Measurements from ENCODE around the gene SFMBT2. TPM values are rescaled to one million over a fixed set of nuclear protein-coding genes. Genes with fewer than 3 reads are reported as not detected.
"Not testable (repeated sequence)": the region's sequence is repeated elsewhere in the genome, so short reads cannot be mapped to it uniquely, and the experiment has no call there.

Gene SFMBT2
- total and polyA plus RNA-seq, 2 of the 13 experiments (the other 11 are each of a cell fraction or from before 2014, with no cell fraction given) = 0.01 to 0.02 TPM

DNA sequence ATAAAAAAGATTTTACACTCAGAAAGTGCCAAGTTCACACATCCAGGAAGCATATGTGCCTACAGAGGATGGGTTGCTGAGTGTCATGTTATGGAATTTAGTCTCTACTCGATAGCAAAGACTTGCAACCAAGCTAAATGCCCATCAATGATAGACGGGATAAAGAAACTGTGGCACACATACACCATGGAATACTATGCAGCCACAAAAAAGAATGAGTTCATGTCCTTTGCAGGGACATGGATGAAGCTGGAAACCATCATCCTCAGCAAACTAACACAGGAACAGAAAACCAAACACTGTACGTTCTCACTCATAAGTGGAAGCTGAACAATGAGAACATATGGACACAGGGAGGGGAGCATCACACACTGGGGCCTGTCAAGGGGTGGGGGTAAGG, 198.1 kb downstream of the SFMBT2 start:
- BruUV-seq (replicated peaks); FAIRE-seq; ATAC-seq; H3K4me2 ChIP-seq (ENCODE audit: low read depth, low read length); H3K79me2 ChIP-seq (ENCODE audit: insufficient read depth, low read length); intact Hi-C loops (cut with micrococcal nuclease; ENCODE audit: unreplicated experiment); CTCF ChIA-PET (ENCODE audit: low intra/inter-chr PET ratio, low total read pairs); H3K9me3 ChIP-seq (ENCODE audit: low read length); H3K27ac ChIP-seq (ENCODE audit: extremely low read length, insufficient read depth, low read length); H3K4me3 ChIP-seq (replicated peaks in 1 of 3; ENCODE audit: insufficient read depth in 1 of 3, low read depth in 2 of 3, low read length in 3 of 3); H3K36me3 ChIP-seq (replicated peaks in 1 of 2; ENCODE audit: control insufficient read depth in 1 of 2, insufficient read depth in 2 of 2, low read length in 2 of 2); H3K4me1 ChIP-seq (ENCODE audit: insufficient read depth, low read length); H3K27me3 ChIP-seq (ENCODE audit: control insufficient read depth in 1 of 2, insufficient read depth in 2 of 2, low read length in 2 of 2); H3K9ac ChIP-seq (ENCODE audit: insufficient read depth, low read depth, low read length); in situ Hi-C loops (cut with HindIII; ENCODE audit: extremely low pct_ligation_motif_present, low pct_unique_long_range_greater_than_20kb); DNase-seq (ENCODE audit: low spot score); POLR2A ChIA-PET; H4K20me1 ChIP-seq (ENCODE audit: insufficient read depth, low read length); H2AFZ ChIP-seq (ENCODE audit: low read length): not testable (repeated sequence)
- 0% methylated on average over 3 of the region's 3 CpGs for WGBS (ENCODE audit: low lambda C conversion rate)

- WGBS (ENCODE audit: low lambda C conversion rate) = 18% methylated on average over 8 of the region's 9 CpGs
- Histone ChIP-seq H3K36me3 (replicated peaks in 1 of 2; ENCODE audit: control insufficient read depth in 1 of 2, insufficient read depth in 2 of 2, low read length in 2 of 2) (no peaks in the 10 kb centered on the region), H2AFZ (ENCODE audit: low read length) (no peak overlapping the region), H3K4me2 (ENCODE audit: low read depth, low read length) (no peak overlapping the region), H3K9me3 (ENCODE audit: low read length) (no peaks in the 10 kb centered on the region), H4K20me1 (ENCODE audit: insufficient read depth, low read length) (no peaks in the 10 kb centered on the region), H3K79me2 (ENCODE audit: insufficient read depth, low read length) (no peaks in the 10 kb centered on the region), H3K4me1 (ENCODE audit: insufficient read depth, low read length) (no peaks in the 10 kb centered on the region), H3K27ac (ENCODE audit: extremely low read length, insufficient read depth, low read length) (no peak overlapping the region), H3K4me3 (replicated peaks in 1 of 3; ENCODE audit: insufficient read depth in 1 of 3, low read depth in 2 of 3, low read length in 3 of 3) (no peak overlapping the region), H3K27me3 (ENCODE audit: control insufficient read depth in 1 of 2, insufficient read depth in 2 of 2, low read length in 2 of 2) (no peaks in the 10 kb centered on the region; a peak in 1 of 5 replicates), H3K9ac (ENCODE audit: insufficient read depth, low read depth, low read length) (no peak overlapping the region)
- no peak for DNase-seq (ENCODE audit: low spot score)
- CTCF ChIA-PET (ENCODE audit: low intra/inter-chr PET ratio, low total read pairs) = no interaction called here
- in situ Hi-C loops (cut with HindIII; ENCODE audit: extremely low pct_ligation_motif_present, low pct_unique_long_range_greater_than_20kb) (no loop called here), intact Hi-C loops (cut with micrococcal nuclease; ENCODE audit: unreplicated experiment) (no loop called here)
- no peak for FAIRE-seq
- no TSS peak for BruUV-seq (replicated peaks)
- POLR2A ChIA-PET = no interaction called here
- no peak for ATAC-seq
- TF ChIP-seq ZNF556 (CRISPR knock-in tag; IDR thresholded peaks at IDR 0.05; ENCODE audit: borderline replicate concordance) (no peak), ATM (IDR thresholded peaks at IDR 0.05; ENCODE audit: borderline replicate concordance) (no peak), MAFF (IDR thresholded peaks at IDR 0.05; ENCODE audit: low read depth, low read length) (0 out of 2 replicates have a peak, but pooled peaks have one; percentile 5), MAFK (conservative IDR thresholded peaks at IDR 0.05 in 1 of 2, IDR thresholded peaks at IDR 0.05 in 1 of 2; ENCODE audit: low read length in 2 of 2) (peak in 1 of 2 experiments; percentile 54; a peak in 2 of 4 replicates), SMYD3 (CRISPR knock-in tag; IDR thresholded peaks at IDR 0.05) (no peak), ZNF501 (CRISPR knock-in tag; IDR thresholded peaks at IDR 0.05) (no peak), ZSCAN25 (CRISPR knock-in tag; IDR thresholded peaks at IDR 0.05) (no peak), ZNF207 (IDR thresholded peaks at IDR 0.05; ENCODE audit: borderline replicate concordance) (no peak), ZNF790 (CRISPR knock-in tag; IDR thresholded peaks at IDR 0.05; ENCODE audit: borderline replicate concordance) (no peak)
- TF ChIP-seq, protein P1, sequence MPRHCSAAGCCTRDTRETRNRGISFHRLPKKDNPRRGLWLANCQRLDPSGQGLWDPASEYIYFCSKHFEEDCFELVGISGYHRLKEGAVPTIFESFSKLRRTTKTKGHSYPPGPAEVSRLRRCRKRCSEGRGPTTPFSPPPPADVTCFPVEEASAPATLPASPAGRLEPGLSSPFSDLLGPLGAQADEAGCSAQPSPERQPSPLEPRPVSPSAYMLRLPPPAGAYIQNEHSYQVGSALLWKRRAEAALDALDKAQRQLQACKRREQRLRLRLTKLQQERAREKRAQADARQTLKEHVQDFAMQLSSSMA (CRISPR knock-in tag; IDR thresholded peaks at IDR 0.05) = no peak
- TF ChIP-seq, protein P2, sequence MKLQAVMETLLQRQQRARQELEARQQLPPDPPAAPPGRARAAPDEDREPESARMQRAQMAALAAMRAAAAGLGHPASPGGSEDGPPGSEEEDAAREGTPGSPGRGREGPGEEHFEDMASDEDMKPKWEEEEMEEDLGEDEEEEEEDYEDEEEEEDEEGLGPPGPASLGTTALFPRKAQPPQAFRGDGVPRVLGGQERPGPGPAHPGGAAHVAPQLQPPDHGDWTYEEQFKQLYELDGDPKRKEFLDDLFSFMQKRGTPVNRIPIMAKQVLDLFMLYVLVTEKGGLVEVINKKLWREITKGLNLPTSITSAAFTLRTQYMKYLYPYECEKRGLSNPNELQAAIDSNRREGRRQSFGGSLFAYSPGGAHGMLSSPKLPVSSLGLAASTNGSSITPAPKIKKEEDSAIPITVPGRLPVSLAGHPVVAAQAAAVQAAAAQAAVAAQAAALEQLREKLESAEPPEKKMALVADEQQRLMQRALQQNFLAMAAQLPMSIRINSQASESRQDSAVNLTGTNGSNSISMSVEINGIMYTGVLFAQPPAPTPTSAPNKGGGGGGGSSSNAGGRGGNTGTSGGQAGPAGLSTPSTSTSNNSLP (IDR thresholded peaks at IDR 0.05; ENCODE audit: low read depth, low read length) = no peak
- TF ChIP-seq, protein P3, sequence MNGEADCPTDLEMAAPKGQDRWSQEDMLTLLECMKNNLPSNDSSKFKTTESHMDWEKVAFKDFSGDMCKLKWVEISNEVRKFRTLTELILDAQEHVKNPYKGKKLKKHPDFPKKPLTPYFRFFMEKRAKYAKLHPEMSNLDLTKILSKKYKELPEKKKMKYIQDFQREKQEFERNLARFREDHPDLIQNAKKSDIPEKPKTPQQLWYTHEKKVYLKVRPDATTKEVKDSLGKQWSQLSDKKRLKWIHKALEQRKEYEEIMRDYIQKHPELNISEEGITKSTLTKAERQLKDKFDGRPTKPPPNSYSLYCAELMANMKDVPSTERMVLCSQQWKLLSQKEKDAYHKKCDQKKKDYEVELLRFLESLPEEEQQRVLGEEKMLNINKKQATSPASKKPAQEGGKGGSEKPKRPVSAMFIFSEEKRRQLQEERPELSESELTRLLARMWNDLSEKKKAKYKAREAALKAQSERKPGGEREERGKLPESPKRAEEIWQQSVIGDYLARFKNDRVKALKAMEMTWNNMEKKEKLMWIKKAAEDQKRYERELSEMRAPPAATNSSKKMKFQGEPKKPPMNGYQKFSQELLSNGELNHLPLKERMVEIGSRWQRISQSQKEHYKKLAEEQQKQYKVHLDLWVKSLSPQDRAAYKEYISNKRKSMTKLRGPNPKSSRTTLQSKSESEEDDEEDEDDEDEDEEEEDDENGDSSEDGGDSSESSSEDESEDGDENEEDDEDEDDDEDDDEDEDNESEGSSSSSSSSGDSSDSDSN (CRISPR knock-in tag; IDR thresholded peaks at IDR 0.05) = no peak
Measured at GRCh38 chr10:7211857-7212577, 198.8 kb downstream of the SFMBT2 start.

Data from HepG2 (cell line).